Measurements from ENCODE around the gene CLDND1.
A peak's percentile ranks its signal among the peaks of the same experiment; 100 is the strongest.
"Not testable (repeated sequence)": the region's sequence is repeated elsewhere in the genome, so short reads cannot be mapped to it uniquely, and the experiment has no call there.

Gene CLDND1

GRCh38 chr3:98522544-98523281 is at the start of gene CLDND1:
TSS of gene CLDND1 (minus strand) at chr3:98522902. CDS start at chr3:98521424, 1,478 bp downstream.
- DNase-seq, result peak; percentile 96

DNA sequence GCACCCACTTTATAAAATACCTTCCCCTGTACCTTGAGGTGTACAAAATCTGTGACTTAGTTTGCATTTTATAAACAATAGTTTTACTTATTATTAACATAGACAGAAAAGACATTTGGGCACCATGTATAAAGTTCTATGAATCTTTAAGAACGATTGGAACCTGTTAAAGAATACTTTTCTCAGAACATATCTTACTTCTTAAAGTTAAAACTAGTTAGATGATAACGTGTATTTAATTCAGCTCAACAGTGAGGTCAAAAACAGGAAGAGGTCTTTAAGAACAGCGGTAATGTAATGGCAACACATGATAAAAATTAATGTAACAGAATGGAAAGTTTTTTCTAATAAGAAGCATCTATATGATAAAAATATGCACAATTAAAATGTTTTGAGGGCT is 45.7 kb upstream of the CLDND1 start:
- DNase-seq, result no peak

DNA sequence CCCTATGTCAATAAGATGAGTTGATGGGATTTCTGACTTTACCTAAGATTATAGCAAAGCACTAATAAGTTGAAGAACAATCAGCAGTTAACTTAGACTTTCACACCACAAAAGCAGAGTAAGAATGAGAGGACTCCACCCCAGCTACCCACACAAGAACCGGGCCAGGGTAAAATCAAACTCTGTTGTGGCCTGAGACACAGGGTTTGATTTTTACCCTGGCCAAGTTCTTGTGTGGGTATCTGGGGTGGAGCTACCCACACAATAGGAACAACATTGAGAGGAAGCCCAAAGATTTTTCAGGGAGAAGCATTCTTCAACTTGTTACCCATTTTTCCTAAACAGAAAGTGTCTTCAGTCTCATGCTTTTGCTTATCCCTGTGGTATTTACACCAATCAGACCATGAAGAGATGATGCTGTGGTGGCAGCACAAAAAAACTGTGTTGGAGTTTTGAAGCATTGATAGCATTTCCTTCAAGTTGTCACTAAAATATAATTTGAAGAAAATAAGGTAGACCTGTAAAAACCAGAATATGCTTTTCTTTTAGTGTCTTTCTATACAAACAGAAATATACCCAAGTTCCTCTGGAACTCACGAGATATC is 45.1 kb upstream of the CLDND1 start:
- no peak for DNase-seq

- DNase-seq, result no peak
Measured at GRCh38 chr3:98565843-98566242, 43.1 kb upstream of the CLDND1 start.

GRCh38 chr3:98565237-98565643 is 42.5 kb upstream of the CLDND1 start:
- no peak for DNase-seq

DNA sequence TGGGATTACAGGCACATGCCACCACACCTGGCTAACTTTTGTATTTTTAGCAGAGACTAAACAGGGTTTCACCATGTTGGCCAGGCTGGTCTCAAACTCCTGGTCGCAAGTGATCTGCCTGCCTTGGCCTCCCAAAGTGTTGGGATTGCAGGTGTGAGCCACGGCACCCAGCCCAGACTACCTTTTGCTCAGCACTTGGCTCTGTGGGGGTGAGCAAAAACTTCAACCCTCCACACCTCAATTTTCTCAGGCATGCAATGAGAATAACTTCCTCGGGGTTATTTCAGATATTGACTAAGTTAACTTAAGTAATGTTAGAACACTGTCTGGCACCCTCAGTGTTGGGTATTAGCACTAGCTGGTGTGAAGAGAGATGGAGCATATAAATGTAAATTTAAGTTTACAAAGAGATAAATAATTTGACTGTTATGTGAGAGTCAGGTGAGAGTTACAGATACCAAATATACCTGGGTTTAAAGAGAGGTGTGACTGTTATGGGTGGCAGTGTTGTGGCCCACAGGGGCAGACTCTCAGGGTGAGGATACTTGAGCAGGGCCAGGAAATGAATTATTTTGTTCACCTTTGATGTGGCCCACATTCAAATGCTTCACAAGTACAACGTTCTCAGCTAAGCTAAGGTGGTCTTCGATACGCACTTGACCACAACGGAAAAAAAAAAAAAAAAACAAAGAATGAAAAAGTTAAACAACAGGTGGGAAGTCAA is 41.7 kb upstream of the CLDND1 start:
- DNase-seq, result no peak

DNA sequence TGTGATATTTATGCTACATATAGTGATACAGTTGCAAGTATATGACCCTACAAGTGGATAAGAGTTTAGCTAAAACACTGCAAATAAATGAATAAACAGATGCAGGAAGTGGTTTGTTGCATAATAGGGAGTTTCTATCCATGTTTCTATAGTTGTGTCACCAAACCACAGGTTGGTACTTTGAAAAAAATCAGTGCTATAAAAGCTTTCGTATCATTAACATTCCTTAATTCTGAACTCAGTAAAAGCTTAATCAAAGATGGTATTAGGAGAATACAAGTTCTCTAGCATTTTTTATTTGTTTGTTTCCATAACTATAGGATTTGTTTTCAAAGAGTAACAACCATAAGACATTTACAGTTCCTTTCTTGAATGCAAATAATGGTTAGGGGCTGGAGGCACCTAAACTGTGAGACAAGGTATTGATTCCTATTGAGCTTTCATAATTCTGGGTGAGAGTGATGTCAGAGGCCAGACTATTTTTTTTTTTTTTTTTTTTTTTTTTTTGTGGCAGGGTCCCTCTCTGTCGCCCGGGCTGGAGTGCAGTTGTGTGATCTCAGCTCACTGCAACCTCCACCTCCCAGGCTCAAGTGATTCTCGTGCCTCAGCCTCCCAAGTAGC is 41.1 kb upstream of the CLDND1 start:
- no peak for DNase-seq

GRCh38 chr3:98561727-98562521 is 39.2 kb upstream of the CLDND1 start:
- peak; percentile 71 for DNase-seq

- no peak for DNase-seq
Measured at GRCh38 chr3:98560911-98561310, 38.2 kb upstream of the CLDND1 start.

DNA sequence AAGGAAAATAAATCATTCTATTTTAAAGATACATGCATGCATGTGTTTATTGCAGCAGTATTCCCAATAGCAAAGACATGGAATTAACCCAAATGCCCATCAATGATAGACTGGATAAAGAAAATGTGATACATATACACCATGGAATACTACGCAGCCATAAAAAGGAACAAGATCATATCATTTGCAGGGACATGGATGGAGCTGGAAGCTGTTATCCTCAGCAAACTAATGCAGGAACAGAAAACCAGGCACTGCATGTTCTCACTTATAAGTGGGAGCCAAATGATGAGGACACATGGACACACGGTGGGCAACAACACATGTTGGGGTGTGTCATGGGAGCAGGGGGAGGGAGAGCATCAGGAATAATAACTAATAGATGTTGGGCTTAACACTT is 37.1 kb upstream of the CLDND1 start:
- DNase-seq, result not testable (repeated sequence)

DNA sequence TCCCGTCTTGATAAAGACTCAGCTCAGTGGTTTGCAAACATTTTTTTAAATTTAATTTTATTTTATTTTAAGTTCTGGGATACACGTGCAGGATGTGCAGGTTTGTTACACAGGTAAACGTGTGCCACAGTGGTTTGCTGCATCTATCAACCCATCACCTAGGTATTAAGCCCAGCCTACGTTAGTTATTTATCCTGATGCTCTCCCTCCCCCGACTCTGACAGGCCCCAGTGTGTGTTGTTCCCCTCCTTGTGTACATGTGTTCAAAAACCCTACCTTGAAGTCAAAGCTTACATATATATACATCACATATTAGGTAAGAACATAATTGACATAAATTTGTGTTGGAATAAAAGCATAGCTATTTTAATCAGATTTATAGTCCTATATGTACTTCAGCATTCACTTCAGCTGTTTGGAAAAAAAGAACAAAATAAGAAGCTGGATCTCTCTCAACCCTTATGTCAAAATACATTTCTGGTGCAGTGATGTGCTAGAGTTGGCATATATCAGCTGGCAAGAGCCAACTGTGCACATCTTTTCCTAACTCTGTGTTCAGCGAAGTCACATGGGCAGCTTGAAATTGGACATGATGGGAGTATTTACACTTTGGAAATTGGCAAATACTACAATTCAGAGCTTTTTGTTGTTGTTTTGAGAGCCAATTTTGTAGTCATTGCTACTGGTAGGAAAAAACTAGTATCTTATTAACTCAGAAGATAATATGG is 35.6 kb upstream of the CLDND1 start:
- no peak for DNase-seq

DNA sequence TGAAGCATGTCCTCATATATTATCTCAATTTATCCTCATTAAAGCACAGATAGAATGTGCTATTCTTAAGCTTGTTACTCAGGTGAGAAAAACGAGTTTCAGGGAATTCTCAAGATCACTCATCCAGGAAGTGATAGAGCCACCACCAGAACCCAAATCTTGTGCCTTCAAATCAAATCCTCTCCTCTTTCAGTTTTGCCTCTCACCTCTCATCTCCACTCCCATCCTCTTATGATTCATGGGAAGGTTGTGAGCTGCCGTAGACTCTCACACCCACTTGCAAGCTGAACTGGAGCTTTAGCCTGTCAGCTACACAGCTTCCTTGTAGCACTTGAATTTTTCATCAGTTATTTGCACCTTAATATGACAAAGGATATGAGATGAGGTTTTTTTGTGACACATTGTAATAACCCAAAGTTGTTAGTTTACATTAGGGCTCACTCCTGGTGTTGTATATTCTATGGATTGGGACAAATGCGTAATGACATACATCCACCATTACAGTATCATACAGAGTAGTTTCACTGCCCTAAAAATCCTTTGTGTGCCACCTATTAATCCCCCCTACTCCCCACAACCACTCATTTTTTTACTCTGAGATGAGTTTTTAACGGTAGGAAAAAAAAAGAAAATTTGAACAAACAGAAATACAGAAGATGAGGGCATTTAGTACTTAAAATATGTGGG is 34.8 kb upstream of the CLDND1 start:
- DNase-seq, result no peak

- no peak for DNase-seq
Measured at GRCh38 chr3:98556164-98557130, 33.7 kb upstream of the CLDND1 start.

GRCh38 chr3:98555025-98555379 is 32.3 kb upstream of the CLDND1 start:
- no peak for DNase-seq

DNA sequence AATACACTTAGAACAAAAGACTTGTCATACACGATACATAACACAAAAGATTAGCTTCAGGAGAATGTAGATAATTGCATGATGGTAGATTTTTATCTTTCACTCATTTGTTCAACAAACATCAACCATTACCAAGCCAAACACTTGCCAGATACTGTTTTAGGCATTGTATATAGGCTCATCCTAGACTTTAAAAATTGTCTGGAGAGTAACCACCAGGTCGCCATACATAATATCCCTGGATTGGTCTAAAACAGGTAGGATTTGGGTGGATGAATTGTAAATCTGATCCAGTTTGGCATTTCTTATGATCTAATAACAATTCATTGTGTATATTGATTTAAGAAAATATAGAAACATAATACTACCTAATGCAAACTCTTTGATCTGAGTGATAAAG is 31.9 kb upstream of the CLDND1 start:
- no peak for DNase-seq

DNA sequence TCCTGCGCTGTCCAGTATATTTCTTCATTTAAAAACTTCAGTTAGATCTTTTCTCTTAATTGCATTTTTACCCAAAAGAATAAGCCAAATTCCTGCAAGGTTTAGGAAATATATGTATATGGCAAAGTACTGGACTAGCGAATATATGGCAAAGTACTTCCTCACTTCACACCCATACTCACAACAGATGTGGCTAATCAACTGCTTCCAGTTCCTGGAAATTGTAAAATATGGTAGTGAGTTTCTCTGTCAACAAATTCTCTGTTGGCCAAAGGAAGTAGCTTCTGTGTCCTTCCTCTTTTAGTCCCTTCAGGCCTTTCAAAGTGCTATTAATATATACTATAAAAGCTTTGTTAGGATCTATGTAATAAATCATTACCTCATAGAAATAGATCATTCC is 31.1 kb upstream of the CLDND1 start:
- DNase-seq, result no peak

DNA sequence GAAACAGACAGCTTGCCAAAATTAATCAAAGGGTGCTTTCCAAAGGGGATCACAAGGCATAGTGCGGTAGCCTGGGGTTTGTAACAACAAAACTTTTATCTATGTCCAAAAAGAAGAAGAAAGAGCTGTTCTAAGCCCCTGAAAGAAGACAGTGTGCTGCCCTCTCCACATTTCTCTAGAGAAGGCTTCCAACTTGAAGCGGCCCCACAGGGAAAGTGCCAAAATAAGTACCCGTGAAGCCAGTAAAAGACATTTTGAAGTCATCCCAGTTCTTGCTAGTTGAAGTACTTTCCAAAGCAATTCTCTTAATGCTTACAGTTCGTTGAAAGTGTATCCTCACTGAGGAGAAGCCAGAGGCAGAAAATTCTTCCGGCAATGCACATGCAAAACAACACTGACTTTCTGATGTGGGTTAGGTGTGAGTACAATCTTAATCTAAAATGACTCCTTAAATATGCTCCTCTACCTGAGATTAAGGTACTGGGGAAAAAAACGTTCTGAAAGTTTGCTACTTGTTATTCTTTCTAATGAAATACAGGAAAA is 30.4 kb upstream of the CLDND1 start:
- DNase-seq, result no peak

DNA sequence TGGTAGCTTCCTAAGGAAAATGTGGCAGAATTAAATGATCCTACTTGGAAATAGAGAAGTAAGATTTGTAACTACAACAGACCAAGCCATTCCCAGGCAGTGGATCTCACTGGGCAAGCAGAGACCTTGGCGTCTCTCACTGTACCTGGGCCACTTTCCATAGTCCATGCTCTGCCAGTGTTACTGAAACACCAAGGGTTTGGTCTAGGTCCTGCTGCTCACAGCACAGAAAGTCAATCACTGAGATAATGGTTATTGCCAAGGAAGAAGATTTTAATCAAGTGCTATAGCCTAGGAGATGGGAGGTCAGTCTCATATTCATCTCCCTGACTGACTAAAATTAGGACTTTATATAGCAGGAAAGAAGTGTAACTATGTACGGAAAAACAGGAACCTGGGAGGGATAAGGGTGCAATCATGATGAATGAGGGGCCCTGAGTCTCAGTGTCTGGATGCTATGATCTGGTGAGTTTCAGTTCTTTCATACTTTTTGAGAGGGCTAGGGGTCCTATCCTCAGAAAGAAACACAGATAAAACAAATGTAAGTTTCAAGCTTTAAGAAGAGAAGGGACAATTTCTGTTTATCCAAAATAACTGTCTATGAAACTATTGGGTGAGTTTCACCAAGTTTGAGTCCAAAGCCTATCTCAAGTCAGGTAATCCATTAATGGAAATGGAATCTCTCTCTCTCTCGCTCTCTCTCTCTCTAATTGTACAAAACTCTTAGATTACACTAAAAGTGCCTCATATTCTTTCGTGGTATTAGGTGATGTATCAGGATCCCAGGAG is 29.7 kb upstream of the CLDND1 start:
- DNase-seq, result no peak

GRCh38 chr3:98551754-98552153 is 29.1 kb upstream of the CLDND1 start:
- no peak for DNase-seq

Data from activated CD8-positive, alpha-beta memory T cell treated with anti-CD3 and anti-CD28 coated beads for 24 hours (primary cell).